MCF 10A (cell line): ENCODE measurements around the gene GAREM2. TPM values are rescaled to one million over a fixed set of nuclear protein-coding genes. Genes with fewer than 3 reads are reported as not detected.
"Not testable (repeated sequence)": the region's sequence is repeated elsewhere in the genome, so short reads cannot be mapped to it uniquely, and the experiment has no call there.

Experiments
- BruUV-seq: library from RNA; stranded (reverse); fragments of 400-500 nt; replicated peaks from 2 replicates; lab custom pipeline; 2021; lab: Mats Ljungman, UMichigan
- CTCF ChIA-PET: fragments of 300-600 bp; sonication (Branson Sonifier 250); formaldehyde crosslinking; extraction: SDS; loops from one replicate; lab custom pipeline; 2021; ENCODE audit warnings: antibody characterized with exemption, inconsistent platforms; lab: Yijun Ruan, JAX
- POLR2A ChIA-PET: fragments of 300-600, 350-650 bp; sonication (Branson Sonifier 250); formaldehyde crosslinking; extraction: SDS; loops from one replicate; lab custom pipeline; 2020; ENCODE audit warnings: antibody characterized with exemption, inconsistent platforms; lab: Yijun Ruan, JAX
- DNase-seq: peaks from one replicate; pipeline ENCODE4 v3.0.0-alpha.2; 2018; ENCODE audit not compliant: unreplicated experiment
- H3K27ac Mint-ChIP-seq: one replicate; pipeline ENCODE4 v1.8.0; 2022; ENCODE audit warnings: mild to moderate bottlenecking, low read depth, mixed read lengths; ENCODE audit not compliant: unreplicated experiment
- H3K27me3 Mint-ChIP-seq: one replicate; pipeline ENCODE4 v1.8.0; 2022; ENCODE audit warnings: mixed read lengths; ENCODE audit not compliant: insufficient read depth, unreplicated experiment
- H3K36me3 Mint-ChIP-seq: one replicate; pipeline ENCODE4 v1.8.0; 2022; ENCODE audit warnings: mild to moderate bottlenecking, moderate library complexity, mixed read lengths; ENCODE audit not compliant: insufficient read depth, unreplicated experiment
- H3K4me1 Mint-ChIP-seq: one replicate; pipeline ENCODE4 v1.8.0; 2022; ENCODE audit warnings: mixed read lengths; ENCODE audit not compliant: insufficient read depth, unreplicated experiment
- H3K4me3 Mint-ChIP-seq: one replicate; pipeline ENCODE4 v1.8.0; 2022; ENCODE audit warnings: mild to moderate bottlenecking, moderate library complexity, mixed read lengths; ENCODE audit not compliant: unreplicated experiment
- H3K9me3 Mint-ChIP-seq: one replicate; pipeline ENCODE4 v1.8.0; 2022; ENCODE audit warnings: mixed read lengths; ENCODE audit not compliant: unreplicated experiment
- CTCF ChIP-seq: fragments of 200-600 bp; IDR thresholded peaks from one replicate; pipeline ENCODE4 v1.8.0; 2022; ENCODE audit warnings: antibody characterized with exemption, mild to moderate bottlenecking; ENCODE audit not compliant: unreplicated experiment
- intact Hi-C: fragments of 100-400 bp; cut with micrococcal nuclease; formaldehyde crosslinking; loops from 2 replicates; pipeline ENCODE4 v1.14.1; 2022
- total RNA-seq: library from RNA; stranded (reverse); gene quantifications from 2 replicates; pipeline ENCODE4 v1.2.3, GENCODE V29; 2022

GAREM2 gene
- total RNA-seq, 1 experiment from 2014 or later: 0.23 TPM

- CTCF ChIA-PET: no interaction called here
- intact Hi-C loops: no loop called here
- DNase-seq: no peak
- no TSS peak for BruUV-seq
- Mint-ChIP-seq H3K4me1 (no peaks in the 10 kb centered on the region), H3K27me3 (no peaks in the 10 kb centered on the region), H3K9me3 (no peaks in the 10 kb centered on the region), H3K27ac (no peak overlapping the region), H3K36me3 (peaks cover 5% of the 10 kb centered on the region), H3K4me3 (no peak overlapping the region)
- TF ChIP-seq CTCF: no peak
- POLR2A ChIA-PET: interaction anchor here (0.6 kb wide), 1 partner anchor 689 kb away, joined by 3 read pairs; no protein-coding TSS in a partner anchor
Measured at GRCh38 chr2:26164641-26165211, 8.2 kb upstream of the GAREM2 start.

GRCh38 chr2:26165403-26165802, 7.5 kb upstream of the GAREM2 start:
- CTCF ChIA-PET: interaction anchor here (0.6 kb wide), 1 partner anchor 35 kb away, joined by 3 read pairs; no protein-coding TSS in a partner anchor
- Mint-ChIP-seq H3K27ac (no peak overlapping the region), H3K9me3 (no peaks in the 10 kb centered on the region), H3K36me3 (peaks cover 5% of the 10 kb centered on the region), H3K4me3 (no peak overlapping the region), H3K27me3 (no peaks in the 10 kb centered on the region), H3K4me1 (no peaks in the 10 kb centered on the region)
- no peak for TF ChIP-seq CTCF
- POLR2A ChIA-PET: no interaction called here
- intact Hi-C loops: no loop called here
- BruUV-seq: no TSS peak
- no peak for DNase-seq

DNA sequence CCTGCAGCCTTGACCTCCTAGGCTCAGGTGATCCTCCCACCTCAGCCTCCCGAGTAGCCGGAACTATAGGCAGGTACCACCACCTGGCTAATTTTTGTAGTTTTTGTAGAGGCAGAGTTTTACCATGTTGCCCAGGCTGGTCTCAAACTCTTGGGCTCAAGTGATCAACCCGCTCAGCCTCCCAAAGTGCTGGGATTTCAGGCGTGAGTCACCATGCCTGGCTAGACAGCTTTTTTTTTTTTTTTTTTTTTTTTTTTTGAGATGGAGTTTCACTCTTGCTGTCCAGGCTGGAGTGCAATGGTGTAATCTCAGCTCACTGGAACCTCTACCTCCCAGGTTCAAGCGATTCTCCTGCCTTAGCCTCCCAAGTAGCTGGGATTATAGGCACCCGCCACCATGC, 6.3 kb upstream of the GAREM2 start:
- H3K4me3 Mint-ChIP-seq, H3K36me3 Mint-ChIP-seq, intact Hi-C loops, POLR2A ChIA-PET, H3K27ac Mint-ChIP-seq, H3K9me3 Mint-ChIP-seq, H3K27me3 Mint-ChIP-seq, CTCF ChIA-PET, DNase-seq, BruUV-seq, H3K4me1 Mint-ChIP-seq: not testable (repeated sequence)

- H3K27me3 Mint-ChIP-seq: no peaks in the 10 kb centered on the region
- H3K4me3 Mint-ChIP-seq: no peak overlapping the region
- intact Hi-C loops: no loop called here
- DNase-seq: no peak
- H3K27ac Mint-ChIP-seq: no peak overlapping the region
- ChIA-PET CTCF (interaction anchor here (1.3 kb wide), 1 partner anchor 218 kb away, joined by 4 read pairs; no protein-coding TSS in a partner anchor), POLR2A (no interaction called here)
- peaks cover 5% of the 10 kb centered on the region for H3K4me1 Mint-ChIP-seq
- TF ChIP-seq CTCF: no peak
- no TSS peak for BruUV-seq
- H3K9me3 Mint-ChIP-seq: no peaks in the 10 kb centered on the region
- H3K36me3 Mint-ChIP-seq: peaks cover 5% of the 10 kb centered on the region
Measured at GRCh38 chr2:26168785-26169184, 4.1 kb upstream of the GAREM2 start.
